Transverse colon (tissue), 4 donors: ENCODE data around the gene PTGFRN.

ENCODE experiments used
- POLR2AphosphoS5 ChIP-seq, 3 donors: sonication (generic); formaldehyde crosslinking; IDR thresholded peaks; one replicate each; pipeline ENCODE4 v1.6.1; 2016; ENCODE audit warnings: antibody characterized with exemption in 3 of 3
- TF ChIP-seq, protein P1 (sequence below), 5 experiments: fragments of 200-600 bp in 3 of 5; fragments of 450-650 bp in 2 of 5; sonication (generic) in 3 of 5; IDR thresholded peaks; 1 replicate in 2 of 5; 2 replicates in 3 of 5; pipeline ENCODE4 v1.5.1; 2016 to 2017; ENCODE audit warnings: antibody characterized with exemption in 5 of 5, inconsistent platforms in 3 of 5, mild to moderate bottlenecking in 2 of 5, moderate library complexity in 1 of 5

DNA sequence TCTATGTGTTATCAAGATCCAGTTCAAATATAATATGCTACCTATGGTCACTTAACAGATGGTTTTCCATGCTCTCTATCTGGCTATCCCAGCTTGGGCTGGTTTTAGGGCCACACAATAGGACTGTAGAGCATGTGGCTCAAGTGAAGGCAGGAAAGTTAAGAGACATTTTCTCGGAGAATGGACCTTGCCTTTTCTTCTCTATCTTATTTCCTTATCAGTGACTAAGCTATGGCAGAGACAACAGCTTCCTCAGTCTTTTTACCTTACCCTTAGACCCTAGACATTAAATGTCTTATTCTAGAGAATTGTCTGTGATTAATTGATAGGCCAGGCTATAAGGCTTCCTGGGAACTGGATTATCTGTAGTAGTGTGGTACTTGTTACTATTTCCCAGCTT lies 120.0 kb downstream of the PTGFRN start:
- TF ChIP-seq, protein P1, sequence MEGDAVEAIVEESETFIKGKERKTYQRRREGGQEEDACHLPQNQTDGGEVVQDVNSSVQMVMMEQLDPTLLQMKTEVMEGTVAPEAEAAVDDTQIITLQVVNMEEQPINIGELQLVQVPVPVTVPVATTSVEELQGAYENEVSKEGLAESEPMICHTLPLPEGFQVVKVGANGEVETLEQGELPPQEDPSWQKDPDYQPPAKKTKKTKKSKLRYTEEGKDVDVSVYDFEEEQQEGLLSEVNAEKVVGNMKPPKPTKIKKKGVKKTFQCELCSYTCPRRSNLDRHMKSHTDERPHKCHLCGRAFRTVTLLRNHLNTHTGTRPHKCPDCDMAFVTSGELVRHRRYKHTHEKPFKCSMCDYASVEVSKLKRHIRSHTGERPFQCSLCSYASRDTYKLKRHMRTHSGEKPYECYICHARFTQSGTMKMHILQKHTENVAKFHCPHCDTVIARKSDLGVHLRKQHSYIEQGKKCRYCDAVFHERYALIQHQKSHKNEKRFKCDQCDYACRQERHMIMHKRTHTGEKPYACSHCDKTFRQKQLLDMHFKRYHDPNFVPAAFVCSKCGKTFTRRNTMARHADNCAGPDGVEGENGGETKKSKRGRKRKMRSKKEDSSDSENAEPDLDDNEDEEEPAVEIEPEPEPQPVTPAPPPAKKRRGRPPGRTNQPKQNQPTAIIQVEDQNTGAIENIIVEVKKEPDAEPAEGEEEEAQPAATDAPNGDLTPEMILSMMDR (IDR thresholded peaks at IDR 0.05): no peak
- no peak for TF ChIP-seq POLR2AphosphoS5 (IDR thresholded peaks at IDR 0.05)
